IMR-90 (cell line): ENCODE data around the gene FOXP1. TPM values are rescaled to one million over a fixed set of nuclear protein-coding genes. Genes with fewer than 3 reads are reported as not detected.
A peak's percentile ranks its signal among the peaks of the same experiment; 100 is the strongest.

ENCODE experiments used
- ATAC-seq: fragments of 200-7000 bp; cut with Tn5 transposase; 2 replicates; pipeline ENCODE4 v1.9.1; 2020; ENCODE audit warnings: low read depth, mild to moderate bottlenecking, moderate library complexity
- BruUV-seq: library from RNA; stranded (reverse); fragments of 400-500 nt; replicated peaks from 2 replicates; lab custom pipeline; 2021; lab: Mats Ljungman, UMichigan
- CTCF ChIA-PET: fragments of 300-600 bp; formaldehyde crosslinking; extraction: SDS; loops from one replicate; lab custom pipeline; 2021; ENCODE audit warnings: antibody characterized with exemption; lab: Yijun Ruan, JAX
- POLR2A ChIA-PET: fragments of 300-600 bp; sonication (Branson Sonifier 250); formaldehyde crosslinking; loops from one replicate; lab custom pipeline; 2022; ENCODE audit warnings: antibody characterized with exemption; ENCODE audit not compliant: unreplicated experiment; lab: Charles Lee
- DNase-seq: peaks from one replicate; pipeline ENCODE4 v3.0.0; 2013
- H2AFZ ChIP-seq: replicated peaks from 2 replicates; pipeline ENCODE3; 2013; ENCODE audit warnings: low read length, mild to moderate bottlenecking; ENCODE audit not compliant: poor library complexity
- H2AK5ac ChIP-seq: 2 replicates; pipeline ENCODE4 v1.6.1; 2013; ENCODE audit warnings: low read depth, low read length, inconsistent platforms
- H2AK9ac ChIP-seq: replicated peaks from 2 replicates; pipeline ENCODE3; 2013; ENCODE audit warnings: mild to moderate bottlenecking, low read depth, low read length, moderate library complexity; ENCODE audit not compliant: poor library complexity
- H2BK120ac ChIP-seq: 2 replicates; pipeline ENCODE4 v1.6.1; 2013; ENCODE audit warnings: low read depth, low read length, inconsistent platforms
- H2BK15ac ChIP-seq: 3 replicates; pipeline ENCODE4 v1.6.1; 2013; ENCODE audit warnings: low read depth, low read length, inconsistent platforms
- H2BK20ac ChIP-seq: 2 replicates; pipeline ENCODE4 v1.6.1; 2013; ENCODE audit warnings: low read depth, mild to moderate bottlenecking, inconsistent platforms, low read length, moderate library complexity
- H2BK5ac ChIP-seq: 2 replicates; pipeline ENCODE4 v1.6.1; 2013; ENCODE audit warnings: mild to moderate bottlenecking, low read depth, low read length, inconsistent platforms; ENCODE audit not compliant: poor library complexity, severe bottlenecking
- H3K14ac ChIP-seq: replicated peaks from 2 replicates; pipeline ENCODE4 v1.6.1; 2013; ENCODE audit warnings: low read depth, low read length, inconsistent platforms
- H3K18ac ChIP-seq: 2 replicates; pipeline ENCODE4 v1.6.1; 2013; ENCODE audit warnings: low read depth, low read length, control low read depth
- H3K23ac ChIP-seq: 2 replicates; pipeline ENCODE4 v1.6.1; 2013; ENCODE audit warnings: low read depth, low read length, inconsistent platforms
- H3K27ac ChIP-seq: 2 replicates; pipeline ENCODE4 v1.5.1; 2013; ENCODE audit warnings: mild to moderate bottlenecking, control low read depth, low read length; ENCODE audit not compliant: insufficient read depth
- H3K27me3 ChIP-seq: 2 replicates; pipeline ENCODE4 v1.6.1; 2013; ENCODE audit warnings: low read length; ENCODE audit not compliant: control insufficient read depth, insufficient read depth
- H3K36me3 ChIP-seq: 2 replicates; pipeline ENCODE4 v1.6.1; 2013; ENCODE audit warnings: low read length, mixed read lengths; ENCODE audit not compliant: control insufficient read depth, insufficient read depth
- H3K4ac ChIP-seq: 2 replicates; pipeline ENCODE4 v1.6.1; 2013; ENCODE audit warnings: low read depth, low read length, inconsistent platforms
- H3K4me1 ChIP-seq: 2 replicates; pipeline ENCODE4 v1.6.1; 2013; ENCODE audit warnings: low read length, mixed read lengths; ENCODE audit not compliant: control insufficient read depth, insufficient read depth
- H3K4me2 ChIP-seq: 2 replicates; pipeline ENCODE4 v1.6.1; 2013; ENCODE audit warnings: low read depth, mild to moderate bottlenecking, control low read depth, low read length, moderate library complexity
- H3K4me3 ChIP-seq: 2 replicates; pipeline ENCODE4 v1.5.1; 2013; ENCODE audit warnings: low read depth, mild to moderate bottlenecking, control low read depth, low read length, moderate library complexity; ENCODE audit not compliant: insufficient read depth
- H3K56ac ChIP-seq: 2 replicates; pipeline ENCODE4 v1.6.1; 2013; ENCODE audit warnings: low read length, inconsistent platforms; ENCODE audit not compliant: insufficient read depth; ENCODE audit errors: extremely low read depth
- H3K79me1 ChIP-seq, 2 experiments: 2 replicates each; pipeline ENCODE4 v1.6.1; 2013; ENCODE audit warnings: low read length in 2 of 2, inconsistent platforms in 1 of 2, low read depth in 1 of 2
- H3K9ac ChIP-seq: 2 replicates; pipeline ENCODE4 v1.6.1; 2013; ENCODE audit warnings: low read depth, low read length, control low read depth
- H3K9me1 ChIP-seq: 2 replicates; pipeline ENCODE4 v1.6.1; 2013; ENCODE audit warnings: low read length, inconsistent platforms; ENCODE audit not compliant: insufficient read depth
- H3K9me3 ChIP-seq: 2 replicates; pipeline ENCODE4 v1.6.1; 2013; ENCODE audit warnings: low read length; ENCODE audit not compliant: control insufficient read depth, insufficient read depth
- H4K20me1 ChIP-seq: 2 replicates; pipeline ENCODE4 v1.6.1; 2013; ENCODE audit warnings: low read length, inconsistent platforms; ENCODE audit not compliant: insufficient read depth
- H4K5ac ChIP-seq: 2 replicates; pipeline ENCODE4 v1.6.1; 2013; ENCODE audit warnings: mild to moderate bottlenecking, low read depth, low read length, control low read depth
- H4K8ac ChIP-seq, 2 experiments: 2 replicates each; pipeline ENCODE4 v1.6.1; 2013; ENCODE audit warnings: low read depth in 2 of 2, low read length in 2 of 2, control low read depth in 1 of 2, inconsistent platforms in 1 of 2
- H4K91ac ChIP-seq: 2 replicates; pipeline ENCODE4 v1.6.1; 2013; ENCODE audit warnings: low read depth, low read length, inconsistent platforms; ENCODE audit not compliant: insufficient read depth
- BHLHE40 ChIP-seq: fragments of 150-350 bp; IDR thresholded peaks from 2 replicates; pipeline ENCODE4 v1.6.1; 2016; ENCODE audit warnings: mild to moderate bottlenecking, low read depth, low read length
- CEBPB ChIP-seq: IDR thresholded peaks from 2 replicates; pipeline ENCODE4 v1.6.1; 2012; ENCODE audit warnings: low read depth, low read length, improper control_type of control experiment
- CHD1 ChIP-seq: IDR thresholded peaks from 2 replicates; pipeline ENCODE4 v1.6.1; 2012; ENCODE audit warnings: low read depth, low read length, improper control_type of control experiment
- CTCF ChIP-seq: conservative IDR thresholded peaks from 2 replicates; pipeline ENCODE4 v1.5.1; 2012; ENCODE audit warnings: mild to moderate bottlenecking, low read depth, low read length, improper control_type of control experiment
- FOS ChIP-seq: fragments of 150-350 bp; IDR thresholded peaks from 2 replicates; pipeline ENCODE4 v1.6.1; 2016; ENCODE audit warnings: low read depth, low read length
- MAFK ChIP-seq: IDR thresholded peaks from 2 replicates; pipeline ENCODE4 v1.6.1; 2012; ENCODE audit warnings: low read depth, low read length, improper control_type of control experiment
- MAZ ChIP-seq: IDR thresholded peaks from 2 replicates; pipeline ENCODE4 v1.6.1; 2012; ENCODE audit warnings: low read depth, mild to moderate bottlenecking, low read length, improper control_type of control experiment, moderate library complexity, borderline replicate concordance
- MXI1 ChIP-seq: IDR thresholded peaks from 2 replicates; pipeline ENCODE4 v1.6.1; 2012; ENCODE audit warnings: low read depth, mild to moderate bottlenecking, low read length, moderate library complexity, borderline replicate concordance
- NFE2L2 ChIP-seq: fragments of 150-350 bp; IDR thresholded peaks from 2 replicates; pipeline ENCODE4 v1.6.1; 2016; ENCODE audit warnings: low read depth, mild to moderate bottlenecking, low read length
- POLR2A ChIP-seq: IDR thresholded peaks from 2 replicates; pipeline ENCODE4 v1.6.1; 2012; ENCODE audit warnings: mild to moderate bottlenecking, low read depth, low read length
- RCOR1 ChIP-seq: IDR thresholded peaks from 2 replicates; pipeline ENCODE4 v1.6.1; 2012; ENCODE audit warnings: mild to moderate bottlenecking, low read length, improper control_type of control experiment; ENCODE audit not compliant: insufficient replicate concordance
- RFX5 ChIP-seq: IDR thresholded peaks from 2 replicates; pipeline ENCODE4 v1.8.0; 2012; ENCODE audit warnings: low read depth, mild to moderate bottlenecking, low read length, moderate library complexity
- SMC3 ChIP-seq: fragments of 150-350 bp; IDR thresholded peaks from 2 replicates; pipeline ENCODE4 v1.6.1; 2016; ENCODE audit warnings: low read depth, mild to moderate bottlenecking, antibody characterized with exemption, low read length, moderate library complexity
- WGBS, 2 experiments: methylation state at CpG; one replicate each; pipeline versions ENCODE4 v1.1.5 to v1.1.7; 2013; ENCODE audit warnings: missing lambda C conversion rate in 2 of 2; ENCODE audit not compliant: insufficient read length in 1 of 2; ENCODE audit errors: extremely low coverage in 2 of 2; 5-methylcytosine and 5-hydroxymethylcytosine counted together
- dilution Hi-C: fragments of 300-500 bp; cut with HindIII; formaldehyde crosslinking; loops from one replicate; pipeline ENCODE4 v1.14.3; 2018; ENCODE audit warnings: low sequenced_read_pairs; ENCODE audit not compliant: unreplicated experiment
- in situ Hi-C: fragments of 300-500 bp; cut with MboI; formaldehyde crosslinking; loops from 3 replicates; pipeline ENCODE4 v1.14.3; 2019; ENCODE audit warnings: low sequenced_read_pairs, inconsistent platforms, mixed read lengths
- intact Hi-C: fragments of 100-400 bp; cut with micrococcal nuclease; formaldehyde crosslinking; loops from 2 replicates; pipeline ENCODE4 v1.10.0; 2022
- polyA plus RNA-seq, 3 experiments: library from polyadenylated mRNA; depleted of rRNA; stranded (reverse); fragments of >200 nt; gene quantifications; 2 replicates each; pipeline ENCODE4 v1.2.3, GENCODE V29; 2012; ENCODE audit warnings: low replicate concordance in 1 of 3
- total RNA-seq: library from RNA; depleted of rRNA; stranded (reverse); fragments of >200 nt; gene quantifications from 2 replicates; pipeline ENCODE4 v1.2.3, GENCODE V29; 2012
- TF ChIP-seq, protein P1 (sequence below): fragments of 150-350 bp; IDR thresholded peaks from 2 replicates; pipeline ENCODE4 v1.6.1; 2016; ENCODE audit warnings: low read depth, mild to moderate bottlenecking, low read length, moderate library complexity, borderline replicate concordance
- TF ChIP-seq, protein P2 (sequence below): fragments of 150-350 bp; IDR thresholded peaks from 2 replicates; pipeline ENCODE4 v1.6.1; 2017; ENCODE audit warnings: mild to moderate bottlenecking, antibody characterized with exemption, low read length, low read depth

Gene FOXP1
- total and polyA plus RNA-seq, 2 of the 4 experiments (the other 2 are of a cell fraction): 37.0 to 132 TPM

GRCh38 chr3:71453822-71454511 is 129.6 kb downstream of the FOXP1 start:
- H2BK5ac ChIP-seq: no peak overlapping the region
- H3K23ac ChIP-seq: no peak overlapping the region
- H3K14ac ChIP-seq: no peak overlapping the region
- peak overlapping the region; percentile 45 for H3K4ac ChIP-seq
- BruUV-seq: no TSS peak
- peaks cover 25 to 67% of the 10 kb centered on the region in 2 experiments; a peak in 3 of 4 replicates for H3K79me1 ChIP-seq
- TF ChIP-seq, protein P1, sequence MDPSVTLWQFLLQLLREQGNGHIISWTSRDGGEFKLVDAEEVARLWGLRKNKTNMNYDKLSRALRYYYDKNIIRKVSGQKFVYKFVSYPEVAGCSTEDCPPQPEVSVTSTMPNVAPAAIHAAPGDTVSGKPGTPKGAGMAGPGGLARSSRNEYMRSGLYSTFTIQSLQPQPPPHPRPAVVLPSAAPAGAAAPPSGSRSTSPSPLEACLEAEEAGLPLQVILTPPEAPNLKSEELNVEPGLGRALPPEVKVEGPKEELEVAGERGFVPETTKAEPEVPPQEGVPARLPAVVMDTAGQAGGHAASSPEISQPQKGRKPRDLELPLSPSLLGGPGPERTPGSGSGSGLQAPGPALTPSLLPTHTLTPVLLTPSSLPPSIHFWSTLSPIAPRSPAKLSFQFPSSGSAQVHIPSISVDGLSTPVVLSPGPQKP: no peak
- TF ChIP-seq NFE2L2 (no peak), MAZ (no peak), CEBPB (no peak), MXI1 (no peak), RCOR1 (no peak), MAFK (no peak), FOS (no peak), RFX5 (no peak), BHLHE40 (no peak), SMC3 (no peak), POLR2A (no peak), CHD1 (no peak), CTCF (no peak)
- TF ChIP-seq, protein P2, sequence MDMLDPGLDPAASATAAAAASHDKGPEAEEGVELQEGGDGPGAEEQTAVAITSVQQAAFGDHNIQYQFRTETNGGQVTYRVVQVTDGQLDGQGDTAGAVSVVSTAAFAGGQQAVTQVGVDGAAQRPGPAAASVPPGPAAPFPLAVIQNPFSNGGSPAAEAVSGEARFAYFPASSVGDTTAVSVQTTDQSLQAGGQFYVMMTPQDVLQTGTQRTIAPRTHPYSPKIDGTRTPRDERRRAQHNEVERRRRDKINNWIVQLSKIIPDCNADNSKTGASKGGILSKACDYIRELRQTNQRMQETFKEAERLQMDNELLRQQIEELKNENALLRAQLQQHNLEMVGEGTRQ: no peak
- no peak overlapping the region for H3K18ac ChIP-seq
- H3K4me2 ChIP-seq: no peak overlapping the region
- DNase-seq (no peak), ATAC-seq (no peak)
- CTCF ChIA-PET: no interaction called here
- no peak overlapping the region for H3K27ac ChIP-seq
- no peak overlapping the region for H2AFZ ChIP-seq
- H4K20me1 ChIP-seq: no peaks in the 10 kb centered on the region
- no peak overlapping the region for H3K9ac ChIP-seq
- H3K36me3 ChIP-seq: no peaks in the 10 kb centered on the region
- peaks cover 13% of the 10 kb centered on the region for H3K4me1 ChIP-seq
- 80% methylated on average over 1 of the region's 10 CpGs; no CpG with 5 or more reads in 1 of the 2 experiments for WGBS, 2 experiments
- H2BK120ac ChIP-seq: peak overlapping the region; percentile 12; the same call in 1 of the 2 replicates
- no peaks in the 10 kb centered on the region for H3K27me3 ChIP-seq
- H3K9me1 ChIP-seq: peaks cover 5% of the 10 kb centered on the region
- H2BK20ac ChIP-seq: no peak overlapping the region
- no peak overlapping the region for H4K5ac ChIP-seq
- POLR2A ChIA-PET: interaction anchor here (0.6 kb wide), 1 partner anchor 399 kb away, joined by 3 read pairs; no protein-coding TSS in a partner anchor
- no peak overlapping the region for H2AK9ac ChIP-seq
- dilution Hi-C loops: no loop called here
- intact Hi-C loops: loop anchor here (10.0 kb wide), 1 partner anchor 469 kb away; no protein-coding TSS in a partner anchor
- no peak overlapping the region for H3K4me3 ChIP-seq
- no peak overlapping the region; the same call in 1 of the 2 replicates for H4K91ac ChIP-seq
- H3K56ac ChIP-seq: no peak overlapping the region
- peak overlapping the region in 1 of 2 experiments; percentile 14; a peak in 1 of 4 replicates for H4K8ac ChIP-seq
- in situ Hi-C loops: no loop called here
- no peaks in the 10 kb centered on the region for H3K9me3 ChIP-seq
- 0 out of 3 replicates have a peak overlapping the region, but pooled peaks have one; percentile 54 for H2BK15ac ChIP-seq
- peak overlapping the region; percentile 53; the same call in 1 of the 2 replicates for H2AK5ac ChIP-seq
